GM12878 (cell line): Measurements from ENCODE around the gene SMIM21. TPM values are rescaled to one million over a fixed set of nuclear protein-coding genes. Genes with fewer than 3 reads are reported as not detected.

Experiments used
- ATAC-seq: fragments of 200-7000 bp; cut with Tn5 transposase; 3 replicates; pipeline ENCODE4 v1.9.1; 2020; ENCODE audit warnings: mild to moderate bottlenecking, moderate library complexity
- BruUV-seq: library from RNA; stranded (reverse); fragments of 400-500 nt; replicated peaks from 2 replicates; lab custom pipeline; 2021; lab: Mats Ljungman, UMichigan
- CTCF ChIA-PET: fragments of 300-600 bp; sonication (Branson Sonifier 250); formaldehyde crosslinking; extraction: SDS; loops from one replicate; lab custom pipeline; 2021; ENCODE audit warnings: inconsistent platforms; lab: Yijun Ruan, JAX
- POLR2A ChIA-PET: fragments of 350-600 bp; formaldehyde crosslinking; extraction: SDS; loops from one replicate; lab custom pipeline; 2021; ENCODE audit warnings: inconsistent platforms; lab: Charles Lee
- RAD21 ChIA-PET: fragments of 300-600 bp; sonication (Branson Sonifier 250); formaldehyde crosslinking; loops from one replicate; lab custom pipeline; 2023; ENCODE audit warnings: antibody characterized with exemption; ENCODE audit not compliant: unreplicated experiment; lab: Charles Lee
- SMC1A ChIA-PET: fragments of 300-600 bp; sonication (Branson Sonifier 250); formaldehyde crosslinking; loops from one replicate; lab custom pipeline; 2023; ENCODE audit not compliant: unreplicated experiment, uncharacterized antibody; lab: Charles Lee
- DNase-seq: peaks from one replicate; pipeline ENCODE4 v3.0.0-alpha.2; 2011; ENCODE audit warnings: low read depth, low spot score
- FAIRE-seq: peaks from 3 replicates; lab custom pipeline; 2011; peaks lifted over from hg19 to GRCh38; lab: Jason Lieb, UNC
- H2AFZ ChIP-seq: 2 replicates; pipeline ENCODE4 v1.6.0; 2011; ENCODE audit warnings: low read depth, low read length, control low read depth; ENCODE audit not compliant: control insufficient read depth
- H3K27ac ChIP-seq: 2 replicates; pipeline ENCODE4 v1.5.1; 2011; ENCODE audit warnings: control low read depth; ENCODE audit not compliant: control insufficient read depth, insufficient read depth
- H3K27me3 ChIP-seq, 2 experiments: replicated peaks in 1 of 2; 2 replicates each; pipeline versions ENCODE4 v1.6.0 to v1.6.1; 2011; ENCODE audit warnings: low read length in 1 of 2; ENCODE audit not compliant: control insufficient read depth in 2 of 2, insufficient read depth in 2 of 2
- H3K36me3 ChIP-seq, 2 experiments: 2 replicates each; pipeline ENCODE4 v1.5.1; 2011; ENCODE audit warnings: low read length in 1 of 2; ENCODE audit not compliant: control insufficient read depth in 2 of 2, insufficient read depth in 2 of 2
- H3K4me1 ChIP-seq: 2 replicates; pipeline ENCODE4 v1.6.1; 2011; ENCODE audit warnings: mild to moderate bottlenecking, low read length, moderate library complexity, mixed read lengths; ENCODE audit not compliant: control insufficient read depth, insufficient read depth
- H3K4me2 ChIP-seq: 2 replicates; pipeline ENCODE4 v1.6.0; 2011; ENCODE audit warnings: control low read depth; ENCODE audit not compliant: control insufficient read depth, insufficient read depth
- H3K4me3 ChIP-seq: fragments of 200-600 bp; sonication (generic); 2 replicates; pipeline ENCODE4 v1.5.1; 2016
- H3K79me2 ChIP-seq: 2 replicates; pipeline ENCODE4 v1.6.0; 2011; ENCODE audit warnings: low read length; ENCODE audit not compliant: control insufficient read depth, insufficient read depth
- H3K9ac ChIP-seq: 2 replicates; pipeline ENCODE4 v1.8.0; 2011; ENCODE audit warnings: low read length, control low read depth, mixed read lengths; ENCODE audit not compliant: control insufficient read depth, insufficient read depth
- H3K9me3 ChIP-seq: replicated peaks from 3 replicates; pipeline ENCODE4 v1.5.1; 2011; ENCODE audit warnings: mild to moderate bottlenecking, low read length; ENCODE audit not compliant: control insufficient read depth, insufficient read depth
- H4K20me1 ChIP-seq: 2 replicates; pipeline ENCODE4 v1.6.0; 2011; ENCODE audit not compliant: control insufficient read depth, insufficient read depth
- ATF7 ChIP-seq: fragments of 450-650 bp; IDR thresholded peaks from 2 replicates; pipeline ENCODE4 v1.6.1; 2016; ENCODE audit warnings: low read depth, mild to moderate bottlenecking
- BCLAF1 ChIP-seq: fragments of 450-650 bp; IDR thresholded peaks from 2 replicates; pipeline ENCODE4 v1.6.1; 2017; ENCODE audit warnings: antibody characterized with exemption, mild to moderate bottlenecking, moderate library complexity
- CREM ChIP-seq: IDR thresholded peaks from 2 replicates; pipeline ENCODE4 v1.6.1; 2014; ENCODE audit warnings: antibody characterized with exemption, low read depth
- EGR1 ChIP-seq, 2 experiments: IDR thresholded peaks; 1 replicate in 1 of 2; 2 replicates in 1 of 2; pipeline ENCODE4 v1.6.1; 2011 to 2012; ENCODE audit warnings: low read depth in 2 of 2, low read length in 2 of 2, borderline replicate concordance in 1 of 2, mild to moderate bottlenecking in 1 of 2, moderate library complexity in 1 of 2
- FOXK2 ChIP-seq: fragments of 450-650 bp; IDR thresholded peaks from 2 replicates; pipeline ENCODE4 v1.6.1; 2017; ENCODE audit warnings: mild to moderate bottlenecking, moderate library complexity
- NR2C1 ChIP-seq: fragments of 450-650 bp; IDR thresholded peaks from 2 replicates; pipeline ENCODE4 v1.6.1; 2017; ENCODE audit warnings: antibody characterized with exemption, mild to moderate bottlenecking, moderate library complexity
- PAX5 ChIP-seq: IDR thresholded peaks from 2 replicates; pipeline ENCODE4 v1.6.1; 2011; ENCODE audit warnings: low read depth, low read length, borderline replicate concordance
- PKNOX1 ChIP-seq: fragments of 450-650 bp; IDR thresholded peaks from 2 replicates; pipeline ENCODE4 v1.6.1; 2016; ENCODE audit warnings: mild to moderate bottlenecking
- POLR2AphosphoS2 ChIP-seq: IDR thresholded peaks from 2 replicates; pipeline ENCODE4 v1.6.1; 2011; ENCODE audit warnings: low read depth, mild to moderate bottlenecking, low read length, improper control_type of control experiment, moderate library complexity
- RAD21 ChIP-seq: IDR thresholded peaks from 2 replicates; pipeline ENCODE4 v1.6.1; 2011; ENCODE audit warnings: mild to moderate bottlenecking, low read depth, low read length, moderate library complexity; ENCODE audit not compliant: insufficient read depth
- RUNX3 ChIP-seq: IDR thresholded peaks from 2 replicates; pipeline ENCODE4 v1.6.1; 2012; ENCODE audit warnings: low read length, inconsistent platforms
- SMAD1 ChIP-seq: fragments of 450-650 bp; IDR thresholded peaks from 2 replicates; pipeline ENCODE4 v1.6.1; 2018; ENCODE audit warnings: mild to moderate bottlenecking, low read depth; ENCODE audit not compliant: partially characterized antibody
- SMARCA5 ChIP-seq: fragments of 450-650 bp; IDR thresholded peaks from 2 replicates; pipeline ENCODE4 v1.6.1; 2017; ENCODE audit warnings: mild to moderate bottlenecking
- SUZ12 ChIP-seq: fragments of 200-600 bp; sonication (generic); IDR thresholded peaks from one replicate; pipeline ENCODE4 v1.6.1; 2018; ENCODE audit warnings: antibody characterized with exemption, mild to moderate bottlenecking; ENCODE audit not compliant: unreplicated experiment
- WRNIP1 ChIP-seq: IDR thresholded peaks from 2 replicates; pipeline ENCODE4 v1.6.1; 2011; ENCODE audit warnings: low read depth, low read length, improper control_type of control experiment, borderline replicate concordance
- WGBS: methylation state at CpG from one replicate; pipeline ENCODE4 v1.1.6; 2016; ENCODE audit warnings: low lambda C conversion rate; ENCODE audit not compliant: insufficient replicate concordance, insufficient coverage; ENCODE audit errors: missing lambda C conversion rate; 5-methylcytosine and 5-hydroxymethylcytosine counted together
- in situ Hi-C: fragments of 300-500 bp; cut with MboI; formaldehyde crosslinking; loops from 9 replicates; pipeline ENCODE4 v1.14.3; 2018; ENCODE audit warnings: mixed read lengths
- intact Hi-C: fragments of 100-400 bp; cut with micrococcal nuclease; formaldehyde crosslinking; loops from one replicate; pipeline ENCODE4 v1.14.2; 2022; ENCODE audit not compliant: unreplicated experiment
- polyA plus RNA-seq, 11 experiments: library from polyadenylated mRNA; depleted of rRNA in 4 of 11; unstranded in 6 of 11; stranded (reverse) in 5 of 11; fragments of >200 nt; fragmentation: Nextera tagmentation in 4 of 11; fragmentation: Illumina TruSeq in 1 of 11; extraction: Ambion mirVana in 4 of 11; extraction: Trizol in 1 of 11; gene quantifications; 1 replicate in 1 of 11; 2 replicates in 10 of 11; pipeline versions ENCODE4 v1.2.1 to v1.2.3, GENCODE V29; 2011 to 2016; ENCODE audit warnings: inconsistent platforms in 2 of 11, missing spikeins in 2 of 11, low read depth in 1 of 11
- total RNA-seq, 4 experiments: library from RNA; depleted of rRNA in 3 of 4; stranded (reverse); fragments of >200 nt in 3 of 4; fragmentation: Illumina TruSeq in 1 of 4; extraction: Trizol in 1 of 4; gene quantifications; 2 replicates each; pipeline versions ENCODE4 v1.2.1 to v1.2.3, GENCODE V29; 2013 to 2021
- TF ChIP-seq, protein P1 (sequence below): IDR thresholded peaks from 2 replicates; pipeline ENCODE4 v1.6.1; 2011; ENCODE audit warnings: borderline replicate concordance, low read depth, mild to moderate bottlenecking, moderate library complexity, low read length; ENCODE audit not compliant: insufficient read depth, poor library complexity, severe bottlenecking
- TF ChIP-seq, protein P2 (sequence below): fragments of 450-650 bp; IDR thresholded peaks from 2 replicates; pipeline ENCODE4 v1.6.1; 2014; ENCODE audit warnings: mild to moderate bottlenecking

SMIM21 gene
- total and polyA plus RNA-seq, 10 of the 15 experiments (the other 5 are each of a cell fraction or from before 2014, with no cell fraction given), result not detected

DNA sequence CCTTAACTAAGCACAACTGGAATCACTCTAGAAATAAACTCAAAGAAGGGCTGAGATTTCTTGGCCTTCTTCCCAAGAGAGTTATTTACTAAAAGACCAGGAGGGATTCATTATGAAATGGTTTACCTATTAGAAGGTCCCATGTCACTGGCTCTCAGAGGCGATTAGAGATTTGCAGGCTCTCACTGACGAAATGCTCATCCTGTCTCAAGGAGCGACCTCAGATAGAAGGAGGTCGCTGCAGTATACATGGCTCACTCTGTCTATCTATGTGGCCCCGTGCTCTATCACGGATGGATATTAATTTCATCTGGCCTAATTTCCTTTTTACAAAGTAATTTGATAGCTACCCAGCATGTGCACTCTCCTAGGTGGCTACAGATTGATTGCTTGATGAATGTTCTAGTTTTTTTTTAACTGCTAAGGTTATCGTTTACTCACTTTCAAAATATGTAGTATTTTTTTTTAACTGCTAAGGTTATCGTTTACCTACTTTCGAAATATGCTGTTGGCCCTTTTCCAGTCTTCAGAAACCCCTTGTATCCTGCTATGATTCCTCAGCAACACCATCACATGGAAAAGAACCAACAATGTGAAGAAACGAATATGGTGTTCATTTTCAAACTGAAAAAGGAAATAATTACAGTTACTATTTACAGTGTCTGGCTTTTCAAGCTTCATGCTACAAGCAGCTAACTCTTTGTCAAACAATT lies 9.1 kb downstream of the SMIM21 start:
- H3K4me3 ChIP-seq, result no peak overlapping the region
- intact Hi-C loops, result no loop called here
- DNase-seq, result no peak
- ChIA-PET RAD21 (no interaction called here), CTCF (no interaction called here), SMC1A (no interaction called here), POLR2A (no interaction called here)
- H3K27me3 ChIP-seq, result no peaks in the 10 kb centered on the region; a peak in 2 of 4 replicates
- H3K4me1 ChIP-seq, result no peaks in the 10 kb centered on the region
- no peak overlapping the region for H3K4me2 ChIP-seq
- H4K20me1 ChIP-seq, result no peaks in the 10 kb centered on the region
- no peak for ATAC-seq
- no TSS peak for BruUV-seq
- no peaks in the 10 kb centered on the region for H3K9me3 ChIP-seq
- no peak overlapping the region for H3K9ac ChIP-seq
- no peaks in the 10 kb centered on the region for H3K79me2 ChIP-seq
- no peak for FAIRE-seq
- 58% methylated on average over 10 of the region's 10 CpGs for WGBS
- H3K27ac ChIP-seq, result no peak overlapping the region
- H2AFZ ChIP-seq, result no peak overlapping the region
- H3K36me3 ChIP-seq, result no peaks in the 10 kb centered on the region
- in situ Hi-C loops, result no loop called here
- TF ChIP-seq SUZ12 (no peak), NR2C1 (no peak), CREM (no peak), PKNOX1 (no peak), RAD21 (no peak), FOXK2 (no peak), PAX5 (no peak), BCLAF1 (no peak), WRNIP1 (no peak), ATF7 (no peak), POLR2AphosphoS2 (no peak), SMARCA5 (no peak), EGR1 (IDR thresholded peaks at IDR 0.05; ENCODE audit: borderline replicate concordance in 1 of 2, low read depth in 2 of 2, low read length in 2 of 2) (no peak), SMAD1 (no peak), RUNX3 (no peak)
- TF ChIP-seq, protein P1, sequence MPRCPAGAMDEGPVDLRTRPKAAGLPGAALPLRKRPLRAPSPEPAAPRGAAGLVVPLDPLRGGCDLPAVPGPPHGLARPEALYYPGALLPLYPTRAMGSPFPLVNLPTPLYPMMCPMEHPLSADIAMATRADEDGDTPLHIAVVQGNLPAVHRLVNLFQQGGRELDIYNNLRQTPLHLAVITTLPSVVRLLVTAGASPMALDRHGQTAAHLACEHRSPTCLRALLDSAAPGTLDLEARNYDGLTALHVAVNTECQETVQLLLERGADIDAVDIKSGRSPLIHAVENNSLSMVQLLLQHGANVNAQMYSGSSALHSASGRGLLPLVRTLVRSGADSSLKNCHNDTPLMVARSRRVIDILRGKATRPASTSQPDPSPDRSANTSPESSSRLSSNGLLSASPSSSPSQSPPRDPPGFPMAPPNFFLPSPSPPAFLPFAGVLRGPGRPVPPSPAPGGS, result no peak
- TF ChIP-seq, protein P2, sequence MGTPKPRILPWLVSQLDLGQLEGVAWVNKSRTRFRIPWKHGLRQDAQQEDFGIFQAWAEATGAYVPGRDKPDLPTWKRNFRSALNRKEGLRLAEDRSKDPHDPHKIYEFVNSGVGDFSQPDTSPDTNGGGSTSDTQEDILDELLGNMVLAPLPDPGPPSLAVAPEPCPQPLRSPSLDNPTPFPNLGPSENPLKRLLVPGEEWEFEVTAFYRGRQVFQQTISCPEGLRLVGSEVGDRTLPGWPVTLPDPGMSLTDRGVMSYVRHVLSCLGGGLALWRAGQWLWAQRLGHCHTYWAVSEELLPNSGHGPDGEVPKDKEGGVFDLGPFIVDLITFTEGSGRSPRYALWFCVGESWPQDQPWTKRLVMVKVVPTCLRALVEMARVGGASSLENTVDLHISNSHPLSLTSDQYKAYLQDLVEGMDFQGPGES, result no peak
